RKO (cell line): ENCODE results near the gene RPL38.
"Not testable (repeated sequence)": the region's sequence is repeated elsewhere in the genome, so short reads cannot be mapped to it uniquely, and the experiment has no call there.

Experiments
- DNase-seq: peaks from one replicate; pipeline ENCODE4 v3.0.0-alpha.2; 2016; ENCODE audit warnings: low spot score

RPL38 gene

GRCh38 chr17:74185571-74186185 is 17.8 kb upstream of the RPL38 start:
- DNase-seq = no peak

GRCh38 chr17:74186498-74186897 is 17.0 kb upstream of the RPL38 start:
- DNase-seq = no peak

- DNase-seq = no peak
Measured at GRCh38 chr17:74187761-74188160, 15.7 kb upstream of the RPL38 start.

GRCh38 chr17:74188687-74189086 is 14.8 kb upstream of the RPL38 start:
- DNase-seq = not testable (repeated sequence)

- DNase-seq = peak; percentile 70
Measured at GRCh38 chr17:74190154-74190553, 13.3 kb upstream of the RPL38 start.

- no peak for DNase-seq
Measured at GRCh38 chr17:74190807-74191406, 12.6 kb upstream of the RPL38 start.

- DNase-seq = no peak
Measured at GRCh38 chr17:74192950-74193781, 10.3 kb upstream of the RPL38 start.

GRCh38 chr17:74194682-74195081 is 8.8 kb upstream of the RPL38 start:
- no peak for DNase-seq

- no peak for DNase-seq
Measured at GRCh38 chr17:74196541-74197317, 6.7 kb upstream of the RPL38 start.

GRCh38 chr17:74197801-74198200 is 5.7 kb upstream of the RPL38 start:
- no peak for DNase-seq

GRCh38 chr17:74198694-74199093 is 4.8 kb upstream of the RPL38 start:
- DNase-seq = no peak

GRCh38 chr17:74199306-74200092 is 4.0 kb upstream of the RPL38 start:
- DNase-seq = peak; percentile 61

- DNase-seq = no peak
Measured at GRCh38 chr17:74200112-74200511, 3.4 kb upstream of the RPL38 start.

- DNase-seq = no peak
Measured at GRCh38 chr17:74201250-74201649, 2.2 kb upstream of the RPL38 start.

GRCh38 chr17:74201948-74202347 is 1.5 kb upstream of the RPL38 start:
- DNase-seq = no peak

- no peak for DNase-seq
Measured at GRCh38 chr17:74202938-74203337, 540 bp upstream of the RPL38 start.

- no peak for DNase-seq
Measured at GRCh38 chr17:74204474-74204873, 996 bp downstream of the RPL38 start.

GRCh38 chr17:74205274-74205673 is 1.8 kb downstream of the RPL38 start:
- no peak for DNase-seq

- DNase-seq = peak; percentile 55
Measured at GRCh38 chr17:74206332-74206818, 2.9 kb downstream of the RPL38 start.

- DNase-seq = peak; percentile 82
Measured at GRCh38 chr17:74210191-74211140, 7.0 kb downstream of the RPL38 start.
